ENCODE measurements around the gene NKPD1. TPM values are rescaled to one million over a fixed set of nuclear protein-coding genes. Genes with fewer than 3 reads are reported as not detected.
"Not testable (repeated sequence)": the region's sequence is repeated elsewhere in the genome, so short reads cannot be mapped to it uniquely, and the experiment has no call there.

NKPD1 gene
- total RNA-seq, 2 donors from 2014 or later = 0.49 to 0.81 TPM

GRCh38 chr19:45121827-45122345, 38.9 kb downstream of the NKPD1 start:
- Histone ChIP-seq H3K4me3 (no peak overlapping the region), H3K27me3 (replicated peaks; ENCODE audit: insufficient read depth) (no peaks in the 10 kb centered on the region), H3K36me3 (no peaks in the 10 kb centered on the region), H3K4me1 (ENCODE audit: control insufficient read depth in 1 of 2, low read depth in 2 of 2) (no peaks in the 10 kb centered on the region), H3K27ac (no peak overlapping the region), H3K9me3 (no peaks in the 10 kb centered on the region)
- TF ChIP-seq CTCF (IDR thresholded peaks at IDR 0.05) = no peak
- no peak for DNase-seq (ENCODE audit: low spot score)
- no peak for ATAC-seq (ENCODE audit: insufficient number of reproducible peaks, low FRiP score, low read depth)

GRCh38 chr19:45119582-45119981, 41.2 kb downstream of the NKPD1 start:
- ATAC-seq (ENCODE audit: insufficient number of reproducible peaks, low FRiP score, low read depth) (no peak), DNase-seq (ENCODE audit: low spot score) (no peak)
- H3K27me3 ChIP-seq (replicated peaks; ENCODE audit: insufficient read depth) = no peaks in the 10 kb centered on the region

GRCh38 chr19:45118591-45119355, 42.0 kb downstream of the NKPD1 start:
- not testable (repeated sequence) for H3K4me3 ChIP-seq; H3K4me1 ChIP-seq (ENCODE audit: control insufficient read depth in 1 of 2, low read depth in 2 of 2); H3K27me3 ChIP-seq (replicated peaks; ENCODE audit: insufficient read depth); DNase-seq (ENCODE audit: low spot score); H3K9me3 ChIP-seq; ATAC-seq (ENCODE audit: insufficient number of reproducible peaks, low FRiP score, low read depth); H3K36me3 ChIP-seq; H3K27ac ChIP-seq

More at GRCh38 chr19:45119582-45119981, 41.2 kb downstream of the NKPD1 start:
- no peak for TF ChIP-seq CTCF (IDR thresholded peaks at IDR 0.05)
- H3K4me3 ChIP-seq = no peak overlapping the region
- no peaks in the 10 kb centered on the region for H3K9me3 ChIP-seq
- H3K36me3 ChIP-seq = no peaks in the 10 kb centered on the region
- H3K4me1 ChIP-seq (ENCODE audit: control insufficient read depth in 1 of 2, low read depth in 2 of 2) = no peaks in the 10 kb centered on the region
- no peak overlapping the region for H3K27ac ChIP-seq

GRCh38 chr19:45118106-45118505, 42.7 kb downstream of the NKPD1 start:
- no peak for TF ChIP-seq CTCF (IDR thresholded peaks at IDR 0.05)
- DNase-seq (ENCODE audit: low spot score) (no peak), ATAC-seq (ENCODE audit: insufficient number of reproducible peaks, low FRiP score, low read depth) (no peak)
- Histone ChIP-seq H3K9me3 (no peaks in the 10 kb centered on the region), H3K36me3 (no peaks in the 10 kb centered on the region), H3K4me3 (no peak overlapping the region), H3K27me3 (replicated peaks; ENCODE audit: insufficient read depth) (no peaks in the 10 kb centered on the region), H3K4me1 (ENCODE audit: control insufficient read depth in 1 of 2, low read depth in 2 of 2) (no peaks in the 10 kb centered on the region), H3K27ac (no peak overlapping the region)

GRCh38 chr19:45117671-45118070, 43.1 kb downstream of the NKPD1 start:
- TF ChIP-seq CTCF (IDR thresholded peaks at IDR 0.05) = no peak
- Histone ChIP-seq H3K27me3 (replicated peaks; ENCODE audit: insufficient read depth) (no peaks in the 10 kb centered on the region), H3K27ac (no peak overlapping the region), H3K4me3 (no peak overlapping the region), H3K4me1 (ENCODE audit: control insufficient read depth in 1 of 2, low read depth in 2 of 2) (no peaks in the 10 kb centered on the region), H3K36me3 (no peaks in the 10 kb centered on the region), H3K9me3 (no peaks in the 10 kb centered on the region)
- no peak for ATAC-seq (ENCODE audit: insufficient number of reproducible peaks, low FRiP score, low read depth)
- DNase-seq (ENCODE audit: low spot score) = no peak

All from thoracic aorta (tissue), 2 donors.